CD4-positive, alpha-beta T cell (primary cell): ENCODE data around the gene NATD1. TPM values are rescaled to one million over a fixed set of nuclear protein-coding genes. Genes with fewer than 3 reads are reported as not detected.

Source experiments
- ATAC-seq: fragments of 200-7000 bp; cut with Tn5 transposase; one replicate; pipeline ENCODE4 v1.10.0; 2022; ENCODE audit warnings: mild to moderate bottlenecking; ENCODE audit not compliant: poor library complexity
- CTCF ChIA-PET: fragments of 350-600 bp; sonication (Branson Sonifier 250); formaldehyde crosslinking; loops from one replicate; lab custom pipeline; 2021; ENCODE audit warnings: antibody characterized with exemption, inconsistent platforms; lab: Charles Lee
- POLR2A ChIA-PET: fragments of 350-600 bp; sonication (Branson Sonifier 250); formaldehyde crosslinking; loops from one replicate; lab custom pipeline; 2021; ENCODE audit warnings: antibody characterized with exemption, inconsistent platforms; lab: Charles Lee
- DNase-seq, 14 experiments: peaks; one replicate each; pipeline ENCODE4 v3.0.0-alpha.2; 2013 to 2020; ENCODE audit warnings: mixed read lengths in 2 of 14
- H3K27ac ChIP-seq, 2 donors: one replicate each; pipeline versions ENCODE4 v1.5.1 to v1.7.0; 2013; ENCODE audit warnings: low read length in 2 of 2, low read depth in 1 of 2, mild to moderate bottlenecking in 1 of 2
- H3K27me3 ChIP-seq, 2 experiments: 1 replicate in 1 of 2; 2 replicates in 1 of 2; pipeline versions ENCODE4 v1.6.1 to v1.7.0; 2013; ENCODE audit warnings: low read length in 2 of 2, control low read depth in 1 of 2, mild to moderate bottlenecking in 1 of 2, moderate library complexity in 1 of 2; ENCODE audit not compliant: insufficient read depth in 2 of 2, control insufficient read depth in 1 of 2
- H3K36me3 ChIP-seq: one replicate; pipeline ENCODE4 v1.6.1; 2013; ENCODE audit warnings: low read length, control low read depth; ENCODE audit not compliant: insufficient read depth
- H3K4me1 ChIP-seq: one replicate; pipeline ENCODE4 v1.6.1; 2013; ENCODE audit warnings: low read length, control low read depth; ENCODE audit not compliant: insufficient read depth
- H3K4me3 ChIP-seq: one replicate; pipeline ENCODE4 v1.5.1; 2013; ENCODE audit warnings: mild to moderate bottlenecking, low read length, moderate library complexity
- H3K9me3 ChIP-seq, 2 experiments: 1 replicate in 1 of 2; 2 replicates in 1 of 2; pipeline versions ENCODE4 v1.6.1 to v1.7.0; 2013; ENCODE audit warnings: low read length in 2 of 2, mild to moderate bottlenecking in 2 of 2, control low read depth in 1 of 2, moderate library complexity in 1 of 2; ENCODE audit not compliant: control insufficient read depth in 1 of 2, insufficient read depth in 1 of 2
- H3K27ac Mint-ChIP-seq: one replicate; pipeline ENCODE4 v1.8.0; 2020; ENCODE audit warnings: mixed read lengths
- H3K27me3 Mint-ChIP-seq: one replicate; pipeline ENCODE4 v1.8.0; 2021; ENCODE audit warnings: mixed read lengths
- H3K36me3 Mint-ChIP-seq: one replicate; pipeline ENCODE4 v1.8.0; 2021; ENCODE audit warnings: low read depth, mixed read lengths
- H3K4me1 Mint-ChIP-seq: one replicate; pipeline ENCODE4 v1.8.0; 2021; ENCODE audit warnings: low read depth, mixed read lengths
- H3K4me3 Mint-ChIP-seq: one replicate; pipeline ENCODE4 v1.8.0; 2020; ENCODE audit warnings: mild to moderate bottlenecking, mixed read lengths
- H3K9me3 Mint-ChIP-seq: one replicate; pipeline ENCODE4 v1.8.0; 2020; ENCODE audit warnings: mixed read lengths
- intact Hi-C, 2 experiments: fragments of 100-400 bp; cut with DNase I in 1 of 2; cut with micrococcal nuclease in 1 of 2; formaldehyde crosslinking; loops; one replicate each; pipeline versions ENCODE4 v1.15.1 to v1.9.0; 2023 to 2025; cut with DNase I, micrococcal nuclease
- total RNA-seq, 174 experiments: library from RNA in 2 of 174; stranded (reverse) in 2 of 174; gene quantifications; one replicate each; pipeline ENCODE4 v1.2.3 and lab custom pipeline; 2021 to 2026
- TF ChIP-seq, protein P1 (sequence below): fragments of 200-600 bp; IDR thresholded peaks from one replicate; pipeline ENCODE4 v1.8.0; 2022; ENCODE audit warnings: antibody characterized with exemption, mild to moderate bottlenecking

The NATD1 gene
- total RNA-seq, 2 experiments from 2014 or later, result 5.9 to 6.1 TPM

DNA sequence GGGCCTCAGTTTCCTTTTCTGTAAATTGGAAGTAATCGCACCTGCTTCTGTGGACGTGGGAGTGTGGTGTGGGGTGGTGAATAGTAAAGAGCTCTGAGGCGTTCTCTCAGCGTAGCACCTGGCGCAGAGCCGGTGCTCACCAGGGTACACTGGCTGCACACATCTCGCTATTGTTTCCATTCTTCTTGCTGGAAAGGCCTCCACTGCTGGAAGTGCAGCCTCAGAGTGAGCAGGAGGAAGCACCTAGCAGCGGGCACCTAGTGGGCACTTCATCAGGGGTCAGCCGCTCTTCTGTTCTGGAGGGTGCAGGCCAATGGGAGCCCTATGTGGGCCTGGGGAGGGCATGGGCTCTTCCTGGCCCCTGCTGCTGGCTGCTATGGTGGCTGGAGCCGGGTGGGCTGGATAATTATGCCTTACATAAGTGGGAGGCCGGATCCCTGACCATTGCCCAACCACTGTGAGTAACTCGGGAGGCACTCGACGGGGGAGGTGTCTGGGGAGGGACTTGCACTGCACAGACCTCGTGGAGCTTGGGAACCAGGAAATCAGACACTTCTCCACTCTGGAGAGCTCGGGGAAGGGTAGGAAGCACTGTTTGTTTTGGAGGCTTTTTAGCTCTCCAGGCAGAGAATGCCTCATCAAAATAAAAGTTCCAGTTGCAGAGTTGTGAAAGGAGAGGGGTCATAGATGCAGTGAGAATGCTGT, 33.0 kb upstream of the NATD1 start:
- Histone ChIP-seq H3K9me3 (peaks cover 0 to 6% of the 10 kb centered on the region in 2 experiments), H3K4me3 (peak overlapping the region; percentile 98), H3K27ac (peak overlapping the region; percentile 87 to 94), H3K27me3 (no peaks in the 10 kb centered on the region), H3K4me1 (peaks cover 70% of the 10 kb centered on the region), H3K36me3 (no peaks in the 10 kb centered on the region)
- peak overlapping the region; percentile 98 for H3K27ac Mint-ChIP-seq
- peak in 2 of 14 experiments; percentile 60 to 68 for DNase-seq
- peaks cover 54% of the 10 kb centered on the region for H3K4me1 Mint-ChIP-seq
- TF ChIP-seq, protein P1, sequence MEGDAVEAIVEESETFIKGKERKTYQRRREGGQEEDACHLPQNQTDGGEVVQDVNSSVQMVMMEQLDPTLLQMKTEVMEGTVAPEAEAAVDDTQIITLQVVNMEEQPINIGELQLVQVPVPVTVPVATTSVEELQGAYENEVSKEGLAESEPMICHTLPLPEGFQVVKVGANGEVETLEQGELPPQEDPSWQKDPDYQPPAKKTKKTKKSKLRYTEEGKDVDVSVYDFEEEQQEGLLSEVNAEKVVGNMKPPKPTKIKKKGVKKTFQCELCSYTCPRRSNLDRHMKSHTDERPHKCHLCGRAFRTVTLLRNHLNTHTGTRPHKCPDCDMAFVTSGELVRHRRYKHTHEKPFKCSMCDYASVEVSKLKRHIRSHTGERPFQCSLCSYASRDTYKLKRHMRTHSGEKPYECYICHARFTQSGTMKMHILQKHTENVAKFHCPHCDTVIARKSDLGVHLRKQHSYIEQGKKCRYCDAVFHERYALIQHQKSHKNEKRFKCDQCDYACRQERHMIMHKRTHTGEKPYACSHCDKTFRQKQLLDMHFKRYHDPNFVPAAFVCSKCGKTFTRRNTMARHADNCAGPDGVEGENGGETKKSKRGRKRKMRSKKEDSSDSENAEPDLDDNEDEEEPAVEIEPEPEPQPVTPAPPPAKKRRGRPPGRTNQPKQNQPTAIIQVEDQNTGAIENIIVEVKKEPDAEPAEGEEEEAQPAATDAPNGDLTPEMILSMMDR, result no peak
- ATAC-seq, result no peak
- no peaks in the 10 kb centered on the region for H3K9me3 Mint-ChIP-seq
- intact Hi-C loops, result loop anchor here (2.0 to 10.0 kb wide), 4 partner anchors 34 to 1131 kb away; partner anchors contain the start of genes NATD1 (in 1 of the 2) and USP22 (in 1 of the 2)
- no peaks in the 10 kb centered on the region for H3K27me3 Mint-ChIP-seq
- ChIA-PET CTCF (interaction anchor here (1.5 to 2.3 kb wide), 3 partner anchors 10 to 243 kb away, joined by 4 to 7 read pairs (median 7); partner anchors contain the start of gene USP22), POLR2A (interaction anchor here (1.2 to 3.0 kb wide), 4 partner anchors 8 to 243 kb away, joined by 3 to 36 read pairs (median 10); partner anchors contain the start of genes NATD1 and USP22)
- peaks cover 8% of the 10 kb centered on the region for H3K36me3 Mint-ChIP-seq
- H3K4me3 Mint-ChIP-seq, result peak overlapping the region; percentile 98

GRCh38 chr17:21285164-21286065, 32.2 kb upstream of the NATD1 start:
- H3K4me3 Mint-ChIP-seq, result peak overlapping the region; percentile 98
- peak in 2 of 14 experiments; percentile 44 to 57 for DNase-seq
- peaks cover 0 to 4% of the 10 kb centered on the region in 2 experiments for H3K9me3 ChIP-seq
- peaks cover 5% of the 10 kb centered on the region for H3K36me3 Mint-ChIP-seq
- intact Hi-C loops, result loop anchor here (2.0 to 10.0 kb wide), 5 partner anchors 33 to 1131 kb away; partner anchors contain the start of genes USP22 (in 2 of the 2) and NATD1 (in 1 of the 2)
- peak overlapping the region; percentile 87 to 94 for H3K27ac ChIP-seq
- TF ChIP-seq, protein P1, result no peak
- peaks cover 51% of the 10 kb centered on the region for H3K4me1 Mint-ChIP-seq
- H3K9me3 Mint-ChIP-seq, result no peaks in the 10 kb centered on the region
- no peak for ATAC-seq
- H3K4me1 ChIP-seq, result peaks cover 69% of the 10 kb centered on the region
- H3K36me3 ChIP-seq, result no peaks in the 10 kb centered on the region
- H3K4me3 ChIP-seq, result peak overlapping the region; percentile 98
- no peaks in the 10 kb centered on the region for H3K27me3 ChIP-seq
- CTCF ChIA-PET, result no interaction called here
- H3K27ac Mint-ChIP-seq, result peak overlapping the region; percentile 98
- no peaks in the 10 kb centered on the region for H3K27me3 Mint-ChIP-seq
- POLR2A ChIA-PET, result interaction anchor here (1.1 to 2.4 kb wide), 5 partner anchors 9 to 242 kb away, joined by 3 to 14 read pairs (median 5); partner anchors contain the start of genes NATD1 and USP22
